Fibroblast of lung (primary cell): ENCODE data around the gene ULBP1. TPM values are rescaled to one million over a fixed set of nuclear protein-coding genes. Genes with fewer than 3 reads are reported as not detected.

Experiments
- DNase-seq, 2 donors: peaks; one replicate each; pipeline versions ENCODE4 v3.0.0 to v3.0.0-alpha.2; 2010; ENCODE audit warnings: low read depth in 2 of 2
- H2AFZ ChIP-seq: 2 replicates; pipeline ENCODE4 v1.5.1; 2012; ENCODE audit warnings: low read length, control low read depth, inconsistent platforms
- H3K27ac ChIP-seq: 2 replicates; pipeline ENCODE4 v1.5.1; 2011; ENCODE audit warnings: low read length, control low read depth; ENCODE audit not compliant: insufficient read depth
- H3K27me3 ChIP-seq: 2 replicates; pipeline ENCODE4 v1.5.1; 2011; ENCODE audit warnings: mild to moderate bottlenecking, low read length; ENCODE audit not compliant: control insufficient read depth, insufficient read depth
- H3K36me3 ChIP-seq: 2 replicates; pipeline ENCODE4 v1.5.1; 2011; ENCODE audit warnings: low read length; ENCODE audit not compliant: control insufficient read depth, insufficient read depth
- H3K4me1 ChIP-seq: 2 replicates; pipeline ENCODE4 v1.5.1; 2011; ENCODE audit warnings: low read length; ENCODE audit not compliant: control insufficient read depth, insufficient read depth; ENCODE audit errors: extremely low read depth
- H3K4me2 ChIP-seq: 2 replicates; pipeline ENCODE4 v1.5.1; 2011; ENCODE audit warnings: low read length, control low read depth; ENCODE audit not compliant: insufficient read depth; ENCODE audit errors: extremely low read depth
- H3K4me3 ChIP-seq, 4 experiments: fragments of 200-600 bp in 1 of 4; sonication (generic) in 1 of 4; replicated peaks in 1 of 4; 2 replicates each; pipeline ENCODE4 v1.5.1; 2011 to 2016; ENCODE audit warnings: low read length in 4 of 4, low read depth in 3 of 4, mild to moderate bottlenecking in 3 of 4, control low read depth in 2 of 4, inconsistent platforms in 1 of 4, mixed read lengths in 1 of 4; ENCODE audit not compliant: insufficient read depth in 1 of 4; ENCODE audit errors: control extremely low read depth in 1 of 4
- H3K79me2 ChIP-seq: 2 replicates; pipeline ENCODE4 v1.5.1; 2012; ENCODE audit warnings: mild to moderate bottlenecking, low read length, inconsistent platforms; ENCODE audit not compliant: control insufficient read depth, insufficient read depth
- H3K9ac ChIP-seq: 2 replicates; pipeline ENCODE4 v1.5.1; 2011; ENCODE audit warnings: mild to moderate bottlenecking, low read length, control low read depth; ENCODE audit not compliant: insufficient read depth
- H3K9me3 ChIP-seq: 2 replicates; pipeline ENCODE4 v1.5.1; 2012; ENCODE audit warnings: low read depth, low read length; ENCODE audit not compliant: control insufficient read depth, insufficient read depth
- H4K20me1 ChIP-seq: 2 replicates; pipeline ENCODE4 v1.5.1; 2011; ENCODE audit warnings: low read length; ENCODE audit not compliant: control insufficient read depth, insufficient read depth; ENCODE audit errors: extremely low read depth
- EZH2 ChIP-seq: IDR thresholded peaks from 2 replicates; pipeline ENCODE4 v1.5.1; 2012; ENCODE audit warnings: low read length, control low read depth, mild to moderate bottlenecking; ENCODE audit errors: missing control alignments
- polyA plus RNA-seq, 2 donors: library from polyadenylated mRNA; depleted of rRNA in 1 of 2; stranded (reverse) in 1 of 2; unstranded in 1 of 2; fragments of >200 nt; gene quantifications; 2 replicates each; pipeline ENCODE4 v1.2.1, GENCODE V29; 2011 to 2012; ENCODE audit warnings: missing spikeins in 1 of 2
- total RNA-seq: library from RNA; depleted of rRNA; stranded (reverse); fragments of >200 nt; gene quantifications from 2 replicates; pipeline ENCODE4 v1.2.1, GENCODE V29; 2014
- TF ChIP-seq, protein P1 (sequence below), 2 donors: IDR thresholded peaks in 1 of 2; conservative IDR thresholded peaks in 1 of 2; 1 replicate in 1 of 2; 2 replicates in 1 of 2; pipeline ENCODE4 v1.5.1; 2011 to 2012; ENCODE audit warnings: low read length in 2 of 2, control low read depth in 1 of 2, inconsistent platforms in 1 of 2, low read depth in 1 of 2, mild to moderate bottlenecking in 1 of 2

Gene ULBP1
- total and polyA plus RNA-seq, 2 donors (not counting 1 experiment from before 2014, with no cell fraction given) = 0.83 to 1.1 TPM

DNA sequence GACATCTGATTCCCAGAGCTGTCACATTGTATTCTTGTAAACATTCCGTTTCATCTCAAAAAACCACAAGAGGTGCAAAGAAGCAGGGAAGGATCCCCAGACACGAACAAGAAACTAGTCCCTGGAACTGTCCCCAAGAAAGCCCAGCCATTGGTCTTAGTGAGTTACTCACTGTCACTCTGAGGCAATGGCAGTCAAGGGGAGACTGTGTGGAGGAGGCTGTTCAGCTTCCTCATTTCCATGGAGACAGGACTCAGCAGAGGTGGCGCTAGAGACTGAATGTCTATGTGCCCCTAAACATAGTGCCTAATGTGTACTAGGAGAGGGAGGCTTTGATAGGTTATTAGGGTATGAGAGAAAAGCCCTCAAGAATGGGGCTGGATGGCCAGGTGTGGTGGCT lies 11.1 kb downstream of the ULBP1 start:
- Histone ChIP-seq H3K4me1 (no peaks in the 10 kb centered on the region), H3K4me2 (no peak overlapping the region), H3K27me3 (peaks cover 17% of the 10 kb centered on the region), H4K20me1 (no peaks in the 10 kb centered on the region), H3K9me3 (no peaks in the 10 kb centered on the region), H3K79me2 (no peaks in the 10 kb centered on the region), H2AFZ (no peak overlapping the region), H3K36me3 (no peaks in the 10 kb centered on the region), H3K27ac (no peak overlapping the region), H3K4me3 (no peak overlapping the region), H3K9ac (no peak overlapping the region)
- TF ChIP-seq, protein P1, sequence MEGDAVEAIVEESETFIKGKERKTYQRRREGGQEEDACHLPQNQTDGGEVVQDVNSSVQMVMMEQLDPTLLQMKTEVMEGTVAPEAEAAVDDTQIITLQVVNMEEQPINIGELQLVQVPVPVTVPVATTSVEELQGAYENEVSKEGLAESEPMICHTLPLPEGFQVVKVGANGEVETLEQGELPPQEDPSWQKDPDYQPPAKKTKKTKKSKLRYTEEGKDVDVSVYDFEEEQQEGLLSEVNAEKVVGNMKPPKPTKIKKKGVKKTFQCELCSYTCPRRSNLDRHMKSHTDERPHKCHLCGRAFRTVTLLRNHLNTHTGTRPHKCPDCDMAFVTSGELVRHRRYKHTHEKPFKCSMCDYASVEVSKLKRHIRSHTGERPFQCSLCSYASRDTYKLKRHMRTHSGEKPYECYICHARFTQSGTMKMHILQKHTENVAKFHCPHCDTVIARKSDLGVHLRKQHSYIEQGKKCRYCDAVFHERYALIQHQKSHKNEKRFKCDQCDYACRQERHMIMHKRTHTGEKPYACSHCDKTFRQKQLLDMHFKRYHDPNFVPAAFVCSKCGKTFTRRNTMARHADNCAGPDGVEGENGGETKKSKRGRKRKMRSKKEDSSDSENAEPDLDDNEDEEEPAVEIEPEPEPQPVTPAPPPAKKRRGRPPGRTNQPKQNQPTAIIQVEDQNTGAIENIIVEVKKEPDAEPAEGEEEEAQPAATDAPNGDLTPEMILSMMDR (conservative IDR thresholded peaks at IDR 0.05 in 1 of 2, IDR thresholded peaks at IDR 0.05 in 1 of 2; ENCODE audit: low read depth in 1 of 2, low read length in 2 of 2) = no peak
- no peak for TF ChIP-seq EZH2
- DNase-seq = no peak

GRCh38 chr6:149975400-149975799 lies 11.7 kb downstream of the ULBP1 start:
- no peak for TF ChIP-seq EZH2
- TF ChIP-seq, protein P1 (conservative IDR thresholded peaks at IDR 0.05 in 1 of 2, IDR thresholded peaks at IDR 0.05 in 1 of 2; ENCODE audit: low read depth in 1 of 2, low read length in 2 of 2) = no peak
- H3K4me3 ChIP-seq = no peak overlapping the region
- H3K27me3 ChIP-seq = peaks cover 15% of the 10 kb centered on the region
- H3K9me3 ChIP-seq = no peaks in the 10 kb centered on the region
- DNase-seq = no peak
- no peak overlapping the region for H3K4me2 ChIP-seq
- H3K4me1 ChIP-seq = no peaks in the 10 kb centered on the region
- H3K36me3 ChIP-seq = no peaks in the 10 kb centered on the region
- H3K27ac ChIP-seq = no peak overlapping the region
- no peaks in the 10 kb centered on the region for H4K20me1 ChIP-seq
- H3K9ac ChIP-seq = no peak overlapping the region
- no peaks in the 10 kb centered on the region for H3K79me2 ChIP-seq
- no peak overlapping the region for H2AFZ ChIP-seq

DNA sequence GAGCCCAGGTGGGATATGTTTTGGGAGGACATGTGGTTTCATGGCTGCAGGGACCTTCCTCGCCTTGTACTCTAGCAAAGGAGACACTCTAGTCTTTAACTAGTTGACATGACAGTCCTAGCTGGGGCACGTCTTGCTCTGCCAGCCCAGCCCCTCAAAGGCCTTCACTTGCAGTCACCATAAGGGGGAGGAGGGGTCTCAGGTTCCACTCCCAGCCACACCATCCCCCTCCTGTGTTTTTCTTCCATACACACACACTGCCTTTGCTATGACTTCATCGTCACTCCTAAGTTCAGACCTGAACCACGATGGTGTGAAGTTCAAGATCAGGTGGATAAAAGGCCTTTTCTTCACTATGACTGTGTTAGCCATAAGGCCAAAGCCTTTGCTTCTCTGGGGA lies 13.5 kb downstream of the ULBP1 start:
- Histone ChIP-seq H3K9ac (no peak overlapping the region), H2AFZ (no peak overlapping the region), H3K27me3 (peaks cover 15% of the 10 kb centered on the region), H3K27ac (no peak overlapping the region), H3K9me3 (no peaks in the 10 kb centered on the region), H3K79me2 (no peaks in the 10 kb centered on the region), H3K36me3 (no peaks in the 10 kb centered on the region), H3K4me3 (no peak overlapping the region), H3K4me1 (no peaks in the 10 kb centered on the region), H3K4me2 (no peak overlapping the region), H4K20me1 (no peaks in the 10 kb centered on the region)
- TF ChIP-seq, protein P1 (conservative IDR thresholded peaks at IDR 0.05 in 1 of 2, IDR thresholded peaks at IDR 0.05 in 1 of 2; ENCODE audit: low read depth in 1 of 2, low read length in 2 of 2) = no peak
- no peak for TF ChIP-seq EZH2
- no peak for DNase-seq
